ENCODE results near the gene LRIG3. TPM values are rescaled to one million over a fixed set of nuclear protein-coding genes. Genes with fewer than 3 reads are reported as not detected.
A peak's percentile ranks its signal among the peaks of the same experiment; 100 is the strongest.
"Not testable (repeated sequence)": the region's sequence is repeated elsewhere in the genome, so short reads cannot be mapped to it uniquely, and the experiment has no call there.

LRIG3 gene
- total RNA-seq, 1 donor, result 88.8 TPM

- no peak overlapping the region for H3K4me3 ChIP-seq (ENCODE audit: low read depth, low read length)
- no peak for DNase-seq (ENCODE audit: low read depth)
- TF ChIP-seq CTCF (IDR thresholded peaks at IDR 0.05; ENCODE audit: insufficient read depth, low read length), result no peak
Observed at GRCh38 chr12:58905422-58905821, 14.9 kb downstream of the LRIG3 start.

GRCh38 chr12:58902726-58903125, 17.6 kb downstream of the LRIG3 start:
- not testable (repeated sequence) for DNase-seq (ENCODE audit: low read depth); H3K4me3 ChIP-seq (ENCODE audit: low read depth, low read length)

- no peak for TF ChIP-seq CTCF (IDR thresholded peaks at IDR 0.05; ENCODE audit: insufficient read depth, low read length)
- DNase-seq (ENCODE audit: low read depth), result peak; percentile 53
- H3K4me3 ChIP-seq (ENCODE audit: low read depth, low read length), result no peak overlapping the region
Observed at GRCh38 chr12:58901664-58902063, 18.6 kb downstream of the LRIG3 start.

GRCh38 chr12:58897969-58898368, 22.3 kb downstream of the LRIG3 start:
- no peak overlapping the region for H3K4me3 ChIP-seq (ENCODE audit: low read depth, low read length)
- TF ChIP-seq CTCF (IDR thresholded peaks at IDR 0.05; ENCODE audit: insufficient read depth, low read length), result no peak
- no peak for DNase-seq (ENCODE audit: low read depth)

GRCh38 chr12:58896278-58896677, 24.0 kb downstream of the LRIG3 start:
- DNase-seq (ENCODE audit: low read depth), result no peak
- no peak overlapping the region for H3K4me3 ChIP-seq (ENCODE audit: low read depth, low read length)
- TF ChIP-seq CTCF (IDR thresholded peaks at IDR 0.05; ENCODE audit: insufficient read depth, low read length), result no peak

- no peak for DNase-seq (ENCODE audit: low read depth)
- no peak overlapping the region for H3K4me3 ChIP-seq (ENCODE audit: low read depth, low read length)
- no peak for TF ChIP-seq CTCF (IDR thresholded peaks at IDR 0.05; ENCODE audit: insufficient read depth, low read length)
Observed at GRCh38 chr12:58895053-58895452, 25.3 kb downstream of the LRIG3 start.

GRCh38 chr12:58894040-58894439, 26.3 kb downstream of the LRIG3 start:
- no peak for TF ChIP-seq CTCF (IDR thresholded peaks at IDR 0.05; ENCODE audit: insufficient read depth, low read length)
- no peak for DNase-seq (ENCODE audit: low read depth)
- H3K4me3 ChIP-seq (ENCODE audit: low read depth, low read length), result no peak overlapping the region

Measured in fibroblast of the aortic adventitia (primary cell).